Panc1 (cell line): Measurements from ENCODE around the gene SLC19A1. TPM values are rescaled to one million over a fixed set of nuclear protein-coding genes. Genes with fewer than 3 reads are reported as not detected.

ENCODE experiments used
- ATAC-seq: fragments of 200-7000 bp; cut with Tn5 transposase; 2 replicates; pipeline ENCODE4 v1.9.1; 2020; ENCODE audit warnings: mild to moderate bottlenecking, moderate library complexity
- BruUV-seq: library from RNA; stranded (reverse); fragments of 400-500 nt; replicated peaks from 2 replicates; lab custom pipeline; 2021; lab: Mats Ljungman, UMichigan
- CTCF ChIA-PET: fragments of 300-600 bp; sonication (Branson Sonifier 250); formaldehyde crosslinking; loops from one replicate; lab custom pipeline; 2022; ENCODE audit warnings: antibody characterized with exemption; lab: Charles Lee
- POLR2A ChIA-PET: fragments of 300-600 bp; sonication (Branson Sonifier 250); formaldehyde crosslinking; loops from one replicate; lab custom pipeline; 2022; ENCODE audit warnings: antibody characterized with exemption; lab: Charles Lee
- DNase-seq: peaks from one replicate; pipeline ENCODE4 v3.0.0-alpha.2; 2010; ENCODE audit warnings: low read depth, low spot score
- H3K27ac ChIP-seq: 2 replicates; pipeline ENCODE4 v1.5.1; 2011; ENCODE audit warnings: mild to moderate bottlenecking, low read length, inconsistent platforms
- H3K27me3 ChIP-seq: fragments of 200-500 bp; sonication (Bioruptor generic); 2 replicates; pipeline ENCODE4 v1.6.0; 2014; ENCODE audit warnings: low read length, inconsistent platforms; ENCODE audit not compliant: control insufficient read depth, insufficient read depth
- H3K36me3 ChIP-seq: fragments of 200-500 bp; sonication (Bioruptor generic); 2 replicates; pipeline ENCODE4 v1.5.1; 2014; ENCODE audit warnings: inconsistent platforms, mild to moderate bottlenecking, low read length, moderate library complexity; ENCODE audit not compliant: control insufficient read depth, insufficient read depth
- H3K4me1 ChIP-seq: 2 replicates; pipeline ENCODE4 v1.5.1; 2011; ENCODE audit warnings: inconsistent platforms, mild to moderate bottlenecking, low read length, moderate library complexity; ENCODE audit not compliant: control insufficient read depth, insufficient read depth
- H3K4me3 ChIP-seq, 2 experiments: 2 replicates each; pipeline ENCODE4 v1.5.1; 2011 to 2012; ENCODE audit warnings: low read depth in 2 of 2, low read length in 2 of 2, mild to moderate bottlenecking in 2 of 2, inconsistent platforms in 1 of 2, moderate library complexity in 1 of 2
- H3K9me3 ChIP-seq: fragments of 200-500 bp; sonication (Bioruptor generic); 2 replicates; pipeline ENCODE4 v1.5.1; 2014; ENCODE audit warnings: low read depth, mild to moderate bottlenecking, inconsistent platforms, low read length, moderate library complexity; ENCODE audit not compliant: control insufficient read depth, insufficient read depth
- CTCF ChIP-seq: fragments of 450-650 bp; IDR thresholded peaks from 2 replicates; pipeline ENCODE4 v1.5.1; 2017; ENCODE audit warnings: mild to moderate bottlenecking
- POLR2AphosphoS5 ChIP-seq: IDR thresholded peaks from 2 replicates; pipeline ENCODE4 v1.6.1; 2012; ENCODE audit warnings: mild to moderate bottlenecking, low read depth, low read length, moderate library complexity
- SIN3A ChIP-seq: IDR thresholded peaks from 2 replicates; pipeline ENCODE4 v1.6.1; 2012; ENCODE audit warnings: low read depth, mild to moderate bottlenecking, low read length, moderate library complexity, borderline replicate concordance; ENCODE audit not compliant: insufficient read depth
- TCF7L2 ChIP-seq: IDR thresholded peaks from 2 replicates; pipeline ENCODE4 v1.6.1; 2011; ENCODE audit warnings: mild to moderate bottlenecking, low read depth, low read length, inconsistent platforms
- in situ Hi-C: cut with HindIII; loops from 2 replicates; pipeline ENCODE4 v1.10.0; 2016; ENCODE audit warnings: low sequenced_read_pairs, low pct_unique_long_range_greater_than_20kb
- intact Hi-C: fragments of 100-400 bp; cut with micrococcal nuclease; formaldehyde crosslinking; loops from one replicate; pipeline ENCODE4 v1.10.0; 2022; ENCODE audit not compliant: unreplicated experiment
- total RNA-seq: library from RNA; stranded (reverse); gene quantifications from one replicate; pipeline ENCODE4 v1.2.1, GENCODE V29; 2021; ENCODE audit not compliant: unreplicated experiment
- TF ChIP-seq, protein P1 (sequence below), 2 experiments: IDR thresholded peaks; 2 replicates each; pipeline ENCODE4 v1.6.1; 2011 to 2012; ENCODE audit warnings: low read depth in 2 of 2, control low read depth in 1 of 2, low read length in 1 of 2, mild to moderate bottlenecking in 1 of 2, moderate library complexity in 1 of 2; ENCODE audit not compliant: insufficient read depth in 1 of 2

Gene SLC19A1
- total RNA-seq, 1 experiment from 2014 or later: 24.5 TPM

GRCh38 chr21:45507523-45507875, 34.7 kb downstream of the SLC19A1 start:
- Histone ChIP-seq H3K4me1 (peaks cover 15% of the 10 kb centered on the region), H3K27me3 (no peaks in the 10 kb centered on the region), H3K4me3 (no peak overlapping the region), H3K27ac (no peak overlapping the region), H3K36me3 (no peaks in the 10 kb centered on the region; the same call in 1 of the 2 replicates), H3K9me3 (no peaks in the 10 kb centered on the region)
- TF ChIP-seq POLR2AphosphoS5: no peak
- TF ChIP-seq TCF7L2: no peak
- TF ChIP-seq, protein P1, sequence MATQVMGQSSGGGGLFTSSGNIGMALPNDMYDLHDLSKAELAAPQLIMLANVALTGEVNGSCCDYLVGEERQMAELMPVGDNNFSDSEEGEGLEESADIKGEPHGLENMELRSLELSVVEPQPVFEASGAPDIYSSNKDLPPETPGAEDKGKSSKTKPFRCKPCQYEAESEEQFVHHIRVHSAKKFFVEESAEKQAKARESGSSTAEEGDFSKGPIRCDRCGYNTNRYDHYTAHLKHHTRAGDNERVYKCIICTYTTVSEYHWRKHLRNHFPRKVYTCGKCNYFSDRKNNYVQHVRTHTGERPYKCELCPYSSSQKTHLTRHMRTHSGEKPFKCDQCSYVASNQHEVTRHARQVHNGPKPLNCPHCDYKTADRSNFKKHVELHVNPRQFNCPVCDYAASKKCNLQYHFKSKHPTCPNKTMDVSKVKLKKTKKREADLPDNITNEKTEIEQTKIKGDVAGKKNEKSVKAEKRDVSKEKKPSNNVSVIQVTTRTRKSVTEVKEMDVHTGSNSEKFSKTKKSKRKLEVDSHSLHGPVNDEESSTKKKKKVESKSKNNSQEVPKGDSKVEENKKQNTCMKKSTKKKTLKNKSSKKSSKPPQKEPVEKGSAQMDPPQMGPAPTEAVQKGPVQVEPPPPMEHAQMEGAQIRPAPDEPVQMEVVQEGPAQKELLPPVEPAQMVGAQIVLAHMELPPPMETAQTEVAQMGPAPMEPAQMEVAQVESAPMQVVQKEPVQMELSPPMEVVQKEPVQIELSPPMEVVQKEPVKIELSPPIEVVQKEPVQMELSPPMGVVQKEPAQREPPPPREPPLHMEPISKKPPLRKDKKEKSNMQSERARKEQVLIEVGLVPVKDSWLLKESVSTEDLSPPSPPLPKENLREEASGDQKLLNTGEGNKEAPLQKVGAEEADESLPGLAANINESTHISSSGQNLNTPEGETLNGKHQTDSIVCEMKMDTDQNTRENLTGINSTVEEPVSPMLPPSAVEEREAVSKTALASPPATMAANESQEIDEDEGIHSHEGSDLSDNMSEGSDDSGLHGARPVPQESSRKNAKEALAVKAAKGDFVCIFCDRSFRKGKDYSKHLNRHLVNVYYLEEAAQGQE (IDR thresholded peaks at IDR 0.05; ENCODE audit: insufficient read depth in 1 of 2, low read depth in 2 of 2, low read length in 1 of 2): no peak
- TF ChIP-seq CTCF: no peak
- no peak for TF ChIP-seq SIN3A
- ATAC-seq: no peak
- in situ Hi-C loops (no loop called here), intact Hi-C loops (no loop called here)
- CTCF ChIA-PET: no interaction called here
- POLR2A ChIA-PET: no interaction called here
- BruUV-seq: no TSS peak
- no peak for DNase-seq

GRCh38 chr21:45506836-45507522, 35.3 kb downstream of the SLC19A1 start:
- no peak for DNase-seq
- no peaks in the 10 kb centered on the region for H3K27me3 ChIP-seq
- no peaks in the 10 kb centered on the region; the same call in 1 of the 2 replicates for H3K36me3 ChIP-seq
- in situ Hi-C loops (no loop called here), intact Hi-C loops (no loop called here)
- TF ChIP-seq TCF7L2 (no peak), POLR2AphosphoS5 (no peak; the same call in 1 of the 2 replicates), SIN3A (no peak), CTCF (no peak)
- TF ChIP-seq, protein P1 (IDR thresholded peaks at IDR 0.05; ENCODE audit: insufficient read depth in 1 of 2, low read depth in 2 of 2, low read length in 1 of 2): no peak
- peaks cover 12% of the 10 kb centered on the region for H3K4me1 ChIP-seq
- H3K9me3 ChIP-seq: no peaks in the 10 kb centered on the region
- ChIA-PET CTCF (no interaction called here), POLR2A (no interaction called here)
- BruUV-seq: no TSS peak
- no peak overlapping the region for H3K27ac ChIP-seq
- H3K4me3 ChIP-seq: no peak overlapping the region
- peak; percentile 2; the same call in 1 of the 2 replicates for ATAC-seq
